Ascending aorta (tissue), 2 donors: Measurements from ENCODE around the gene SLC12A6. TPM values are rescaled to one million over a fixed set of nuclear protein-coding genes. Genes with fewer than 3 reads are reported as not detected.

Experiments
- DNase-seq, 2 donors: peaks; one replicate each; pipeline ENCODE4 v3.0.0-alpha.2; 2019; ENCODE audit warnings: low spot score in 2 of 2
- H3K27ac ChIP-seq, 2 donors: fragments of 200-600 bp; sonication (generic); one replicate each; pipeline ENCODE4 v1.5.1; 2016 to 2017; ENCODE audit warnings: mild to moderate bottlenecking in 1 of 2
- H3K27me3 ChIP-seq: fragments of 200-600 bp; sonication (generic); one replicate; pipeline ENCODE4 v1.5.1; 2017
- H3K36me3 ChIP-seq, 2 donors: fragments of 200-600 bp; sonication (generic); one replicate each; pipeline ENCODE4 v1.5.1; 2016
- H3K4me1 ChIP-seq, 2 donors: fragments of 200-600 bp; sonication (generic); one replicate each; pipeline ENCODE4 v1.5.1; 2016 to 2017; ENCODE audit warnings: mild to moderate bottlenecking in 1 of 2
- H3K4me3 ChIP-seq, 2 donors: fragments of 200-600 bp; sonication (generic); one replicate each; pipeline ENCODE4 v1.5.1; 2016 to 2017; ENCODE audit warnings: mild to moderate bottlenecking in 1 of 2
- H3K9me3 ChIP-seq, 2 donors: fragments of 200-600 bp; sonication (generic); one replicate each; pipeline ENCODE4 v1.5.1; 2016
- intact Hi-C: fragments of 100-400 bp; cut with DNase I; formaldehyde crosslinking; loops from one replicate; pipeline ENCODE4 v1.15.1; 2023
- total RNA-seq: library from RNA; depleted of rRNA; stranded (reverse); fragments of >200 nt; gene quantifications from one replicate; pipeline ENCODE4 v1.1.0, GENCODE V29; 2016
- TF ChIP-seq, protein P1 (sequence below), 3 experiments: fragments of 200-600 bp in 2 of 3; fragments of 450-650 bp in 1 of 3; sonication (generic) in 2 of 3; IDR thresholded peaks; one replicate each; pipeline ENCODE4 v1.5.1; 2016 to 2019; ENCODE audit warnings: antibody characterized with exemption in 3 of 3, mild to moderate bottlenecking in 1 of 3, moderate library complexity in 1 of 3

The SLC12A6 gene
- total RNA-seq, 1 donor from 2014 or later: 65.8 TPM

GRCh38 chr15:34359416-34359815 lies 21.8 kb upstream of the SLC12A6 start:
- DNase-seq: no peak
- peaks cover 23 to 71% of the 10 kb centered on the region in 2 donors for H3K36me3 ChIP-seq
- H3K4me3 ChIP-seq: no peak overlapping the region
- H3K27me3 ChIP-seq: no peaks in the 10 kb centered on the region
- H3K27ac ChIP-seq: no peak overlapping the region
- intact Hi-C loops: no loop called here
- H3K9me3 ChIP-seq: no peaks in the 10 kb centered on the region
- no peaks in the 10 kb centered on the region for H3K4me1 ChIP-seq
- TF ChIP-seq, protein P1, sequence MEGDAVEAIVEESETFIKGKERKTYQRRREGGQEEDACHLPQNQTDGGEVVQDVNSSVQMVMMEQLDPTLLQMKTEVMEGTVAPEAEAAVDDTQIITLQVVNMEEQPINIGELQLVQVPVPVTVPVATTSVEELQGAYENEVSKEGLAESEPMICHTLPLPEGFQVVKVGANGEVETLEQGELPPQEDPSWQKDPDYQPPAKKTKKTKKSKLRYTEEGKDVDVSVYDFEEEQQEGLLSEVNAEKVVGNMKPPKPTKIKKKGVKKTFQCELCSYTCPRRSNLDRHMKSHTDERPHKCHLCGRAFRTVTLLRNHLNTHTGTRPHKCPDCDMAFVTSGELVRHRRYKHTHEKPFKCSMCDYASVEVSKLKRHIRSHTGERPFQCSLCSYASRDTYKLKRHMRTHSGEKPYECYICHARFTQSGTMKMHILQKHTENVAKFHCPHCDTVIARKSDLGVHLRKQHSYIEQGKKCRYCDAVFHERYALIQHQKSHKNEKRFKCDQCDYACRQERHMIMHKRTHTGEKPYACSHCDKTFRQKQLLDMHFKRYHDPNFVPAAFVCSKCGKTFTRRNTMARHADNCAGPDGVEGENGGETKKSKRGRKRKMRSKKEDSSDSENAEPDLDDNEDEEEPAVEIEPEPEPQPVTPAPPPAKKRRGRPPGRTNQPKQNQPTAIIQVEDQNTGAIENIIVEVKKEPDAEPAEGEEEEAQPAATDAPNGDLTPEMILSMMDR (IDR thresholded peaks at IDR 0.05): no peak

- Histone ChIP-seq H3K36me3 (peaks cover 23 to 71% of the 10 kb centered on the region in 2 donors), H3K4me3 (no peak overlapping the region)
- DNase-seq: no peak
These were observed 21.4 kb upstream of the SLC12A6 start for GRCh38 chr15:34358948-34359347.

GRCh38 chr15:34358367-34358766 lies 20.8 kb upstream of the SLC12A6 start:
- no peak for DNase-seq

More at GRCh38 chr15:34358948-34359347, 21.4 kb upstream of the SLC12A6 start:
- TF ChIP-seq, protein P1 (IDR thresholded peaks at IDR 0.05): no peak
- Histone ChIP-seq H3K27ac (no peak overlapping the region), H3K27me3 (no peaks in the 10 kb centered on the region), H3K4me1 (no peaks in the 10 kb centered on the region), H3K9me3 (no peaks in the 10 kb centered on the region)
- intact Hi-C loops: no loop called here

DNA sequence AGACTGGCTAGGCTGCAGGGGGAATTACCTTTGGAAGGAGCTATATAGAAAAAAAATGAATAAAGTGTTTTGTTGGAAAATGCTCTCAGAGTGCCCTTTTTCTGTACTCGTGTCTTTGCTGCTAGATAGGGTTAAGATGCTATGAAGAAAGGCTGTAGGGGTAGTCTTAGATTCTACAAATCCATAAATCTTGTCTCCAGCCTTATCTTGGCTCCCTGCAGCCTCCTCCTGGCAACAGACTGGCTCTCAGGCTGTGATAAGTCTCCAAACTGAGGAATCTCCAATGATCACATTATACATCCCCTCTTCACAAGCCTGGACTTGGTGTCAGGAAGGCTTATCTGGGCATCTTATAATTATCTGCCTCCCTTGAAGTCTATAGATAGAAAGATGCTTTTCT lies 20.1 kb upstream of the SLC12A6 start:
- no peaks in the 10 kb centered on the region for H3K4me1 ChIP-seq
- peaks cover 23 to 63% of the 10 kb centered on the region in 2 donors for H3K36me3 ChIP-seq
- TF ChIP-seq, protein P1 (IDR thresholded peaks at IDR 0.05): no peak
- H3K9me3 ChIP-seq: no peaks in the 10 kb centered on the region
- no peak for DNase-seq
- H3K4me3 ChIP-seq: no peak overlapping the region
- H3K27ac ChIP-seq: no peak overlapping the region
- H3K27me3 ChIP-seq: no peaks in the 10 kb centered on the region
- intact Hi-C loops: no loop called here

More at GRCh38 chr15:34358367-34358766, 20.8 kb upstream of the SLC12A6 start:
- no peaks in the 10 kb centered on the region for H3K27me3 ChIP-seq
- peaks cover 23 to 68% of the 10 kb centered on the region in 2 donors for H3K36me3 ChIP-seq
- no peak overlapping the region for H3K27ac ChIP-seq
- no peaks in the 10 kb centered on the region for H3K9me3 ChIP-seq
- TF ChIP-seq, protein P1 (IDR thresholded peaks at IDR 0.05): no peak
- H3K4me1 ChIP-seq: no peaks in the 10 kb centered on the region
- intact Hi-C loops: no loop called here
- H3K4me3 ChIP-seq: no peak overlapping the region

- TF ChIP-seq, protein P1 (IDR thresholded peaks at IDR 0.05): no peak
- Histone ChIP-seq H3K4me3 (no peak overlapping the region), H3K4me1 (no peaks in the 10 kb centered on the region), H3K27ac (no peak overlapping the region), H3K27me3 (no peaks in the 10 kb centered on the region), H3K9me3 (no peaks in the 10 kb centered on the region), H3K36me3 (peaks cover 15 to 47% of the 10 kb centered on the region in 2 donors)
- DNase-seq: no peak
- intact Hi-C loops: no loop called here
These were observed 17.7 kb upstream of the SLC12A6 start for GRCh38 chr15:34355241-34355640.

DNA sequence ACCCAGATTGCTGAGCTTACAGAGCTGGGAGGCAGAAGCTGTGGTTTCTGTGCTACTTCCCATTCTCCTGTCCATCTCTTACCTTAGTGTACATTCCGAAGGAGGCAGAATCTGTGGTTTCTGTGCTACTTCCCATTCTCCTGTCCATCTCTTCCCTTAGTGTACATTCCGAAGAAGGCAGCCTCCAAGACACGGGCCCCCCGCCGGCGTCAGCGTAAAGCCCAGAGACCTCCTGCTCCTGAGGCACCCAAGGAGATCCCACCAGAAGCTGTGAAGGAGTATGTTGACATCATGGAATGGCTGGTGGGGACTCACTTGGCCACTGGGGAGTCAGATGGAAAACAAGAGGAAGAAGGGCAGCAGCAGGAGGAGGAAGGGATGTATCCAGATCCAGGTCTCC lies 16.7 kb upstream of the SLC12A6 start:
- H3K9me3 ChIP-seq: no peaks in the 10 kb centered on the region
- H3K36me3 ChIP-seq: peaks cover 12 to 37% of the 10 kb centered on the region in 2 donors
- H3K27ac ChIP-seq: no peak overlapping the region
- no peaks in the 10 kb centered on the region for H3K27me3 ChIP-seq
- TF ChIP-seq, protein P1 (IDR thresholded peaks at IDR 0.05): no peak
- no peak overlapping the region for H3K4me3 ChIP-seq
- no peaks in the 10 kb centered on the region for H3K4me1 ChIP-seq
- no peak for DNase-seq
- intact Hi-C loops: no loop called here
